RPMI8226 (cell line): Measurements from ENCODE around the gene MAP7D1.
A peak's percentile ranks its signal among the peaks of the same experiment; 100 is the strongest.

Experiments
- DNase-seq: peaks from one replicate; pipeline ENCODE4 v3.0.0-alpha.2; 2015

Gene MAP7D1

DNA sequence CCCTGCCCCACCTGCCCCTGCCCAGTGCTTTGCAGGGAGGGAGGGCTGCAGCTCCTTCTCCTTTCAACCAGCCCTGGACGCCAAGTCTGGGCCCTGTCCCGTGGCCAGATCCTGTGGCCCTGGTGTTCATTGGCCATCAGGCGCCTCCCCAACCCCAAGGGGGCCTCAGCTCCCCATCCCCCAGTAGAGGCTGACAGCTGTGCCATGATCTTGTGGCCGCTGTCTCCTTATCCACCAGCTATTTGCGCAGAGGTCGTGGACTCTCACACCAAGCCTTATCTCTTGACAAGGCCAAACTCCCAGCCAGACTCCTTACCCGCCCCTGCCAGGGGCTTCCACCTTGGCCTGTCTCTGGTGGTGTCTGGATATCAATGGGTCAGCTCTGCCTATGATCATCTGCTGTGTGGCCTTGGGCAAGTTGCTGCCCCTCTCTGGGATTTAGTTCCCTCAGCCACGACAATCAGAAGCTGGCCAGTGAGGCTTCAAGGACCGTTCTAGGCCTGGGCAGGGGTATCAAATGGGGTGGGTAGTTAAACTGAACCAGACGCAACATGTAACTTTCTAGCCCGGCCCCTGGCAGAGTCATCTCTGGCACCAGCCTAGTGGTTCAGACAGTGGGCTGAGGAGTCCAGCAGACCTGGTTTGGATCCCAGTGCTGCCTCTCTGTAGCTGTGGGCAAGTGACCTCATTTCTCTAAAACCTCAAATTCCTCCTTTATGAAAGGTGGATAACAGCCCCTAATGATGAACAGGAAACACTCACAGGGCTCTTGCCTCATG, 27.6 kb upstream of the MAP7D1 start:
- no peak for DNase-seq

DNA sequence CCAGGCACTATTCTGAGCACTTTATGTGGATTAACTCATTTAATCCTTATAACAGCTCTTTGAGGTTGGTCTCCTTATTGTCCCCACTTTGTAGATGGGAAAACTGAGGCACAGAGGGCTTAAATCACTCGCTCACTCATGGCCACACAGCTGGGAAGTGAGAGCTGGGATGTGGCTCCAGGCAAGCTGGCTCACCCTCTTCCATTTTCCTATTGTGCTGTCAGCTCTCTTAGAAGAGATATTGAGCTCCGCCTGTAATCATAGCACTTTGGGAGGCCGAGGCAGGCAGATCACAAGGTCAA, 27.1 kb upstream of the MAP7D1 start:
- no peak for DNase-seq

DNA sequence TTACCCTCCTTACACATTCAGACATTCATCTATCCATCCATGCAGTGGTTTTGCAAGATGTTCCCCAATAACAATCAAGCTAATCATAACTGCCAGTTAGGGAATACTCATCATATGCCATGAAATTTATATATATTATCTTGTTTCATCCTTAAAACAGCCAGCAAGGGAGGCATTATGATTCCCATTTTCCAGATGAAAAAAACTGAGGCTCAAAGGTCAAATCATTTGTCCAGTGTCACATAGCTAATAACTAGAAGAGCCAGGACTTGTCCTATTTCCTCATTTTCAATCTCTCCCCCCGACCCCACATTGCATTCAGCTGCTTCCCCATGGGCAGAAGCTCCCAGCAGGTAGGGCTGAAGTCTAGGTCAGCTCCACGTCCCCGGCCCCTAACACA, 23.9 kb upstream of the MAP7D1 start:
- DNase-seq = no peak

DNA sequence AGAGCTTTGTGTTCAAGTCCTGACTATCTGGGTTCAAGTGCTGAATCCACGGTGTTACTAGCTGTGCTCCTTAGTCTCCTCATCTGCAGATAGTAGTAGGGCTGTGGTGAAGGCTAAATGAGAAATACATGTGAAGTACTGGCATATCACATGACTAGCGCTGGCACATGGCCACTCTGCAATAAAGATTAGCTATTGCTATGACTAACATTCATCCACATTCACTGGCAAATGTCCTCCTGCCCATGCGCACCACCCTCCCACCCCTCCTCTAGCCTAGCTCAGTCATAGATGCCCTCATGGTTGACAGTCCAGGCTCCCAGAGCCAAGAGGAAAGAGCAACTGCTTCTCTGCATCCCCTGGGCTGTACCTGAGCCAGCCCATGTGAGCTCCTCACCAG, 22.5 kb upstream of the MAP7D1 start:
- no peak for DNase-seq

DNA sequence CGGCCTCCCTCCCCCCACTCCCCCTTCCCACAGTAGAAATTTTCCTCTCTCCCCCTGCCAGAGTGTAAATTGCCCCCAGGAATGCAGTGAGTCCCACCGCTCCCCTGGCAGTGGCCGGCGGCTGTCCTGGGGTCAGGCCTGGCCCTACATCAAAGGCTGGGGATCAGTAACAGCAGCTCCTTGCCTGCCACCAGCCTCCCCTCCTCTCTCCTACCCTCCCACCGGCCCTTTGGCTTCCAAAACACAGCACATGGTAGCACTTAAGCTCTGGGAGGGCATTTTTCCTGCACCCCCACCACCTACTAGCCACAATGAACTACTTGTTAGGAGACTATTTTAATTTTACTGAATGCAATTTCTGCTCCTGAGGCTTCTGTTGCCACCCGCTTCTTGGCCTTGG, 21.9 kb upstream of the MAP7D1 start:
- DNase-seq = no peak

DNA sequence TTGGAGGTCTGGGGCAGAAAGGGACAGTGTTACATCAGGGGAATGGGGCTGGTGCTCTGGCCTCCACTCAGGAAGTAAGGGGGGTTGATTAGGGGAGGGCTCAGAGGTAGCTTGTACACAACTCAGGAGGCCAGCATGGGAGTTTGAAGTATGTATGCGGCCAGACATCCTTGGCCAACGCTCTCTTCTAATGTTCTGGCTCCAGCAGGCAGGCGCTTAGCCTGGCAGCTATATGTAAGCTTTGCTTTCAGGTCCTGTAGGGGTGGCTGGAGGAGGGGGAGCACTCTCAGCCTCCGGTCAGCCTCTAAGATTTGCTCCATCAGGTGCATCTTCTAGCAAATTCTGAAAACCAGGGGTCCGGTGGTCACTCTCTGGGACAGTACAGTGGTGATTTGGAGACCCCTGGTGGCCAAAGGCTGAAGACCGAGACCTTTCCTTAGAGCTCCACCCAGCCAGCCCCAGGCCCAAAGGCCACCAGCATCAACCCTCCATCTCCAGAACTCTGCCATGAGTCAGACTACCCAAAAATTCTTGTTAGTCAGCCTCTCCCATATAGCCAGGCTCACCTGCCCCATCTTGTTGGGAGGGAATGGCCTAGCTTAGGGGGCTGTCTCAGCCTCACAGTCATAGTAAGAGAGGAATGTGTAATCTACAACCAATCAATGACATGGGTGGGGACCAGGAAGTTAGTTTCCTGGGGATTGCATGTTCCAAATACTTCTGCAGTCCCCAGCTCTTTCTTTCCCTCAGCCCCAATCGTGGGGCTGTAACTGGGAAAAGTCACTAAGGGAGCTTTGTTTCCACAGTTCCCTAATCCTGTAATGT, 21.2 kb upstream of the MAP7D1 start:
- peak; percentile 69 for DNase-seq

DNA sequence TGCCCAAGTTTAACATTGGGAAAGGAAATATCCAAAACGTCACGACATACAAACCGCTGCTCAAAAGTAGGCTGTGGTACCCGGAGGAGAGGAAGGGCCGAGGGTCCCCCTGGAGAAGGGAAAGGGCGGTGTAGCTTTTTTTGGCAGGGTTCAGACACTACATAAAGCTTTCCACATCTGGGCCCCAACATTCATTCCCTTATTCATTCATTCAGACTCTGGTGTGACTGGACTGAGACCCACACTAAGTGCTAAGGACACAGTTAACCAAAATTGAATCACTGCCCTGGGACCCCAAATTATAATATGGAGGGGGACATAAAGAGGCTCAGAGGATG, 20.7 kb upstream of the MAP7D1 start:
- DNase-seq = no peak

DNA sequence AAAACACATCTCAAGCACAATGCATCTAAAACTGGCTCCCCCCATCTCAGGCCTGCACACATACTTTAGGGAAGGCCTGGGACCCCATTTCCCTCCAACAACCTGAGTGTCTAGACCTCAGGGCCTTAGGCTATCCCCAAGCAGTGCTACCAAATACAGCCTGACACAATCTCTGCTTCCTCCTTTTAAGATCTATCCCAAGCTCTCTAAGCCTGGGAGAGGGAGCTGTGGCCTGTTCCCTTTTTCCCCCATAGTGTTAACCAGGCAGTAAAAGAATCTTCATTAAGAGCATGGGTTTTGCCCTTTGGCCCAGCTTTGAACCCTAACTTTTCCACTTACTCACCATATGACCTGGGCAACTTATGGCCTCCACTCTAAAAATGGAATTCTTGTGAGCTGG, 20.2 kb upstream of the MAP7D1 start:
- DNase-seq = no peak

DNA sequence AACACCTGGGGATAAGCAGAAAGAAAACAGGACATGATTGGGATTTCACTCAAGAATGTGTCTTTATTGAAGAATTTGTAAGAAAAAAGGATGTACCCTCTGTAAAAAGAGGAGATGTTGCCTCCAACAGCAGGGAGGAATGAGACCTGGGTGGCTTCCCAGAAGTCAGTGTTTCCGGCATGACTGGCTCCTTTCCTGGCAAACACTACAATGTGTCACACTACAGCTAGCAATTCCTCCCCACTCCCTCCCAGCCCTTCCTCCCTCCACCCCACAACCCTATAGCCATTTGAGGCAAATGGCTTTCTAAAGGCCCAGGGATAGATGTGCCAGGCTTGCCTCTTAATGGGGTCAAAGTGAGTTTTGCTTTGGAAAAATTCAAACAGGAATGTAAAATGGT, 19.4 kb upstream of the MAP7D1 start:
- no peak for DNase-seq

DNA sequence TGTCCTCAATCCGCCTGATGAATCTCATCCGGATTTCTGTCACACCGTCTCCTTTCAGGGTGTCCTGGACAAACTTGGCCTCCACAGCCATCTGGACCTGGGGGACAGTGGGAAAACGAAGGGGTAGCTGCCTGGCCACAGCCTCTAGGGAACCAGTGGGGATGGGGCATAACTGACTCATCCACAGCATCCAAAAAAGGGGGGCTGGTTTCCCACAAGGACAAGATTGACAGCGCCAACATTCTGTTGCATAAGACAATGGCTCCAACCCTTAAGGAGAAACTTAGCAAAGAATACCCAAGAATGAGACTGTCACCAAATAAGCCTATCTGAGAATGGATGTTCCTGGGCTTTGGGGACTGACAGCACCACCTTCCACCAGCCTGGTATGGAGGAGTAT, 18.7 kb upstream of the MAP7D1 start:
- DNase-seq = no peak

DNA sequence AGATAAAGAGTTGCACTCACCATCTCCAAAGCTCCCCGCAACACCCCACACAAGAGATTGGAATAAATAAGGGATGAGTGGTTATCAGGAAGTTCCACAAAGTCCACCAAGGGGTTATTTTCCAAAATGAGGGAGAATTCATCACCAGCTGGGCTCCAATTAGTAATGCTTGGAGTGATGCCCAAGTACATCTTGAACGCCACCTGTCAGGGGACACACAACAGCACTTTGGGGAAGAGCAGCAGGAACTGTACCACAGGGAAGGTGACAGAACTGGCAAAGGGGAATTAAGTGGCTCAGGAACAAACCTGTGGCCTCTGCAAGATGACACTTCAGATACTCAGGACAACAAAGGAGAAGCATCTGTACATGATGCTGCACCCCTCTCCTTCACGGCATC, 18.2 kb upstream of the MAP7D1 start:
- no peak for DNase-seq

DNA sequence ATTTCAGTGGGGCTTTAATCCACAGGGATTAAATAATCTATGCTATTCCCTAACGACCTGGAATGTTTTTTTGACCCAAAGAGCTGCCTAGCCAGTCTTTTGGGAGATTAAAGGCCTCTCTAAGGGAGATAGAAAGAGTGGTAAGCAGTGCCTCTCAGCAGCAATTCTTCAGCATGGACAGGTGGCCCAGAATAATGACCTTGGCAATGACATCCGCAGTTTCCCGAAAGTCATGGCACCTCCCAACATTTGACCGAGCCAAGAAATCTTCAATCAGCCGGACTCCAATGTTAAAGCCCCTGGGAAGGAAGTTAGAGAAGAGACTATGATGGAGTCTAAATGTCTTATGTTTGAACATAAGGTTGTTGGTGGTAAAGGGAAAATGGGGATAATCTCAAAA, 16.4 kb upstream of the MAP7D1 start:
- no peak for DNase-seq

DNA sequence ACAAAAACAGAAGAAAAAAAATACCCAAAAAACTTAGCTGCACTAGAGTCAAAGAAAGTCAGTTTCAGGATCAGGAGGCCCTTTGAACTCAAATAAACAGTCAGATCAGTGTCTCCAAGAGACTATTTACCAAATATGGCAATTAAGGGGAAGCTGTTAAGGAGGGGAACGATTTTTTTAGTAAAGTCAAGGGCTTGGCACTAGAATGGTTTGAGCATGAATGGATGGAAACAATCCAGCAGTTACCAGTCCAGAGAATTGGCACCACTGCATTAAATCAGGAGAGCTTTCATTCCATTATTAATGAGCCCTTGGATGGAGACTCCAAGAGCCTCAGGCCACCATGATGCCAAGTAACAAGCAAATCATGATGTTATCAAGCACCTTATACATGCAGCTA, 13.8 kb upstream of the MAP7D1 start:
- no peak for DNase-seq

DNA sequence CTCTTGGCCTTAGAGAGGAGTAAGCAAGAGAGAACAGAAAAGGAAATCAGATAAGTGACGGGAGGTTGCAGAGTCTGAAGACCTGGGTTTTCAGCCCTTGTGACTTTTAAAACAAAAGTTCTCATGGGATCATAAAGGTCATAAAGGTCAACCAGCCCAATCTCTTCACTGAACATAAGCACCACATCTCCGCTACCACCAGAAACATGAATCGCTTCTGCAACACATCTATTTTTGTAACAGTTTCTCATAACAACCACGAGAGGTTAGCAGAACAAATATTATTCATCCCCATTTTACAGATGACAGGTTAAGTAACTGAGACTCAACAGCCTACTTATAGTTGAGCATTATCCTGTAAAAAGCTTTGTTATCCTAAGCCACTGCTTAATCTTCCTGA, 12.5 kb upstream of the MAP7D1 start:
- no peak for DNase-seq

DNA sequence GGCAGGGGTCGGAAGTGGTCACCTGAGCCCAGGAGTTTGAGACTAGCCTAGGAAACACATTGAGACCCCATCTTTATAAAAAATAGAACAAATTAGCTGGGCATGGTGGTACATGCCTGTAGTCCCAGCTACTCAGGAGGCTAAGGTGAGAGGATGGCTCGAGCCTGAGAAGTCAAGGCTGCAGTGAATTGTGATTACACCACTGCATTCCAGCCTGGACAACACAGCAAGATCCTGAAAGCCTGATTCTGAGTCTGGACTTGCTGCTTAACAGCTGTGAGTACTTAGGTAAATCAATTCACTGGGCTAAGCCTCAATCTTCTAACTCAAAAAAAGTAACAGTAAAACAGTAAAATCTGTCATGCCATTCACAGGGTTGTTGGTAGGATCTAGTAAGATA, 11.5 kb upstream of the MAP7D1 start:
- no peak for DNase-seq

DNA sequence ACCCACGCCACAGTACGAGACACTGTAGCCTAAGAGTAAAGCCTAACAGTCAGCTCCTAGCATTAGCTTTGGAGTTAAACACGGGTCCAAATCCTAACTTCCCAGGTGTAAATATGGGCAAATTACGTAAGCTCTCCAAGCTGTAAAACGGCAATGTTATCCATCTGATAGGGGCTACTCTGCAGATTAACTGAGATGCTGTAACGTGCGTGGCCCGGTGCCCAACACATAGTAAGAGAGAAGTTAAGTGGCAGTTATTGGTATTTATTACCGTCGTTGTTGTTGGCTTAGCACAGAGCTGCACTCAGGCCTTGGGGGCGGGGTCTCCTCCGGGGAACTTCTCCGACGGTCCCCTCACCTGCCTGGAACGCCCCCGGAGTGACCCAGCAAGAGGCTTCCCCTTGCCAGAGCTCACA, 7.1 kb upstream of the MAP7D1 start:
- DNase-seq = no peak

DNA sequence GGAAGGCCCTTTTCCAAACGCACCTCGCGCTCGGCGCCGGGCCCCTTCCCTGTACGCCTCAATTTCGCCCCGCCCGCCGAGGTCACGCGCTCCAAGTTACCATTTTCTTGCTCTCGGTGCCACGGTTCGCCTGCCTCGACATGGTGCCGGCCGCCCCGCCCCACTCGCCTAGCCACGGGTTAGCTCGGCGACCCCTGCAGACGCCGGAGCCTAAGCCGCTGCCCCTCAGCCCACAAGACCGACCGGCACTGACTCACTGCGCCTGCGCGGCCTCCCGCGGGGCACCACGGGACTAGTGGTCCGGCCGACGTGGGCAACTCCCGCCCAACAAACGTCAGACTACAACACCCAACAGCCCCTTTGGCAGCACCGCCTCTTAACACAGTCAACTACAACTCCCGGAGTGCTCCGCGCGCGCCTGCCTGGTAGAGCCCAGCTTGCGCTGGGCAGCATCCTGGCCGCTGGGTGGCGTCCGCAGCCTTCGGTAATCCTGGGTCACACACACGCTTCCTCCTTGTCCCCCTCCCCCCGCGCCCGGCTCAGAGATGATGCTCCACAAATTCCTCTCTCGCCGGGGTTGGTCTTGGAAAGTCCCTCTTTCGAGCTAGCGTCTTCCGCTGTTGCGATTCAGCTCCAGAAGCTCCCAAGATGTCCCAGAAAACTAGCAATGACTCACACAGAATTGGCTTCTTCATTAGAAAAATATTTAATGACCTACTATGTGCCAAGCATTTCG, 6.6 kb upstream of the MAP7D1 start, which contains the start of gene TRAPPC3:
Gene TRAPPC3, minus strand, starts transcription at position 250 of the 736 bp plus-strand sequence. Its CDS starts 108 bp downstream, at position 142.
- DNase-seq = peak; percentile 100

DNA sequence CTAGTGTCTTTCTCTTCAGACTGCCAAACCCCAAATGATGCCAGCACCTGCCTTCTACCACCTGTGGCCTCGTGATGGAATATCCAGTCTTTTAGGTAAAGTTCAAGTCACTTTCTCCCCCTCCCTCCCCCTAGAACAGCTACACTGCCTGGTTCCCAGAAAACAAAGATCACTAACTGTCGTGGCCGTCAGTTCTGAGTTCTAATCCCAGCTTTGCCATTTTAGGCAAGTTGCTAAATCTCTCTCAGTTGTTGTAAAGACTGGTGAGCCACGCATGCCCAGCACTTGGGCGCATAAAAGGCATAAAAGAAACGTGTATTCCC, 6.0 kb upstream of the MAP7D1 start:
- no peak for DNase-seq

DNA sequence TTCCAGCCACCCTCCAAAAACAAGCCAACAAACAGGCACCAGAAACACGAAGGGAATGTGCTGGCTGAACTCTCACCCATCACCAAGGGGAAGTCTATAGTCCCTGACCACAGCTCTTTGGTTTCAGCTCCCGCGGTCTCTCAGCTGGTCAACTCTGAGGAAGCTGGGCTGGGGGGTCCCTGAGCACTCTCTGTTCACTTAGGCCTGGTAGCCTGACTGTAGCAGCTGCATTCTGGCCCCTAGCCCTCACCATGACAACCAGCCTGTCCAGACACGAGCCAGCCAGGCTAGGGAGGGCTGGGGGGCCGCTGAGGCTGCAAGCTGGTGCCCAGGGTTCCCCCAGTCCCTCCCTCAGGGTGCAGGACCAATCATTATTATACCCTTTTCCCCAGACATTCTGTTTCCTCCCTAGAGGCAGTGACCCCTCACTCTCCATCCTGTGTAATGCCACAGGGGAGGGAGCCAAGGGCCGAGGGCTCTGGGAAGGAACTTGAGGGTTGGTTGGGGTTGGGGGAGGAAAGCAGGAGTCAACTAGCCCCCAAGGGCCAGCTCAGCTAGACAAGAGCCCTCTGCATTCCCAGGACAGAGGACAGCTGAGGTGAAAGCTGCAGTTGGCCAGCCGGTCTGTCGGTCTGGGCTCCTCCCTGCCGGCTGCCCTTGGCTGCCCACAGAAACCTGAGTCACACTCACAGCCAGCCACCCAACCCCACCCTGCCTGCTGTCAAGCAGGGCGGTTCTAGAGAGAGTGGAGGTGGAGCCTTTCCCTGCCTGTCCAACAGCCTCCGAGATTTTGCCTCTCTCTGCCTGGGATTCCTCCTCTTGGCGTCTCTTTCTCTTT, 5.4 kb upstream of the MAP7D1 start:
- peak; percentile 92 for DNase-seq

DNA sequence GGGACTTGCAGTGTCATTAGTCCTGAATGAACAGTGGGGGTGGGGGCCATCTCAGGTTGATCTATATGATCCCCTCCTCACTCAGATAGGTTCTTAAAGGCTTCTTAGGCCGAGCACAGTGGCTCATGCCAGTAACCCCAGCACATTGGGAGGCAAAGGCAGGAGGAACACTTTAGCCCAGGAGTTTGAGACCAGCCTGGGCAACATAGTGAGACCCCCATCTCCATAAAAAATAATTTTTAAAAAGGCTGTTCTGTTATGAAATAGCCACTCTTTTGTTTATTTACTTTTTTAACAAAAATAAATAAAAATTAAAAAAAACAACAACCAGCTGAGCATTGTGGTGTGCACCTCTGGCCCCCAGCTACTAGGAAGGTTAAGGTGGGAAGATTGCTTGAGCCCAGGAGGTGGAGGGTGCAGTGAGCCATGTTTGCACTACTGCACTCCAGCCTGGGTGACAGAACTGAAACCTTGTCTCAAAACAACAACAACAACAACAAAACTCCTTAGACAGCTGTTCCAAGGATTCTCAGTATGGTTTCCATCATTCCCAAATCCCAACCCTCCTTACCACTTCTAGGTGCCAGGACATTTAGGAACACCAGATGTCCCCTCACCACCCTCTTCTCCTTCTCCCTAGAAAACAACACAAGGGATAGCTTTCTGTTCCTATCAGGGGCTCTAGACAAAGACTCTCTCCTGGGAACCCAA, 4.7 kb upstream of the MAP7D1 start:
- no peak for DNase-seq

DNA sequence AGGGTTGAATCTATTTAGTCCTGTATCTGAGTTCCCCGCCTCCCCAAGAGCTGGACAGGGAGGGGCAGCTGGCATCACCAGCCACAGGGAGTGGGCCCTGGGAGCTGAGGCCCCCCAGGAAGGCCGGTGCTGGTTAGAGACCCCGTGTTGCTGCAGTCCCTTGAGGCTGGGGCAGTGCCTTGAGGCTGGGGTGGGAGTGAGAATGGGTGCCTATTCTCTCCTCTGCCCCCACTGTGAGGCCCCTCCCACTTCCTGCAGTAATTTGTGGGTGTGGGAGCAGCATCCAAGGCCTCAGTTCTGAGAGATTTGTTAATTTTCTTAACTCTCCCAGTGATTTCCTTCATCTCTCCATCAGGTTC, 4.1 kb upstream of the MAP7D1 start:
- DNase-seq = peak; percentile 47

DNA sequence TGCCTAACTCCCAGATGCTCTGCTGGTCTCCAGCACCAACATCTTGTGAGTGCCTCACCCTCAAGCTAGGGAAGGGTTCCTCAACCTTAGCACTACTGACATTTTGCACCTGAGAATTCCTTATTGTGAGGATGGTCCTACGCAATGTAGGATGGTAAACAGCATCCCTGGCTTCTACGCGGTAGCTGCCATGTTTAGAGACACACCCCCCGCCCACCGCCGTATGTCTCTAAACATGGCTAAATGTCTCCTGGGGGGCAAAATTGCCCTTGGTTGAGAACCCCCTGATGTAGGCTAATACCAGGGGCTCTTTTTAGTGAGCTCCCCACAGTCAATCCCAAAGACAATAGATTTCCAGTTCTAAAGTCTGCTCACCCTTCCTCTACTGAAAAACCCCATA, 2.5 kb upstream of the MAP7D1 start:
- no peak for DNase-seq

DNA sequence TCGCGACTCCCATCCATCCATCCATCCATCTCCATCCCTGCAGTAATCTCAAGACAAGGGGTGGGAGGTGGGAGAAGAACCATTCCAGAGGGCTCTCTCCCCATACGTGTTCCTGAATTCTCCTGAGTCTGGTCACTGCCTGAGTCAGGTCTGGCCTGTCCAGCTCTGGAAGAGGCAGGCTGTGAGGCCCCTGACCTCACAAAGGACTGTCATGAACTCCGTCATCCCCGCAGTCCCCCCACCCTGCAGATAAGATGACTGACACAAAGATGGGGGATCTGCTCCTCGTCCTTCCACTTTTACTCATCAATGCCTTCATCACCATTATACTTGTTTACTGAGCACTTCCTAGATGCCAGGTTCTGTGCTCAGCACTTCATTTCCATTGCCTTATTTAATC, 1.6 kb upstream of the MAP7D1 start:
- no peak for DNase-seq
